Ascending aorta (tissue), 2 donors: ENCODE data around the gene SURF2. TPM values are rescaled to one million over a fixed set of nuclear protein-coding genes. Genes with fewer than 3 reads are reported as not detected.

Experiments
- DNase-seq, 2 donors: peaks; one replicate each; pipeline ENCODE4 v3.0.0-alpha.2; 2019; ENCODE audit warnings: low spot score in 2 of 2
- H3K27ac ChIP-seq, 2 donors: fragments of 200-600 bp; sonication (generic); one replicate each; pipeline ENCODE4 v1.5.1; 2016 to 2017; ENCODE audit warnings: mild to moderate bottlenecking in 1 of 2
- H3K27me3 ChIP-seq: fragments of 200-600 bp; sonication (generic); one replicate; pipeline ENCODE4 v1.5.1; 2017
- H3K36me3 ChIP-seq, 2 donors: fragments of 200-600 bp; sonication (generic); one replicate each; pipeline ENCODE4 v1.5.1; 2016
- H3K4me1 ChIP-seq, 2 donors: fragments of 200-600 bp; sonication (generic); one replicate each; pipeline ENCODE4 v1.5.1; 2016 to 2017; ENCODE audit warnings: mild to moderate bottlenecking in 1 of 2
- H3K4me3 ChIP-seq, 2 donors: fragments of 200-600 bp; sonication (generic); one replicate each; pipeline ENCODE4 v1.5.1; 2016 to 2017; ENCODE audit warnings: mild to moderate bottlenecking in 1 of 2
- H3K9me3 ChIP-seq, 2 donors: fragments of 200-600 bp; sonication (generic); one replicate each; pipeline ENCODE4 v1.5.1; 2016
- intact Hi-C: fragments of 100-400 bp; cut with DNase I; formaldehyde crosslinking; loops from one replicate; pipeline ENCODE4 v1.15.1; 2023
- total RNA-seq: library from RNA; depleted of rRNA; stranded (reverse); fragments of >200 nt; gene quantifications from one replicate; pipeline ENCODE4 v1.1.0, GENCODE V29; 2016
- TF ChIP-seq, protein P1 (sequence below), 3 experiments: fragments of 200-600 bp in 2 of 3; fragments of 450-650 bp in 1 of 3; sonication (generic) in 2 of 3; IDR thresholded peaks; one replicate each; pipeline ENCODE4 v1.5.1; 2016 to 2019; ENCODE audit warnings: antibody characterized with exemption in 3 of 3, mild to moderate bottlenecking in 1 of 3, moderate library complexity in 1 of 3

SURF2 gene
- total RNA-seq, 1 donor from 2014 or later = 4.4 TPM

DNA sequence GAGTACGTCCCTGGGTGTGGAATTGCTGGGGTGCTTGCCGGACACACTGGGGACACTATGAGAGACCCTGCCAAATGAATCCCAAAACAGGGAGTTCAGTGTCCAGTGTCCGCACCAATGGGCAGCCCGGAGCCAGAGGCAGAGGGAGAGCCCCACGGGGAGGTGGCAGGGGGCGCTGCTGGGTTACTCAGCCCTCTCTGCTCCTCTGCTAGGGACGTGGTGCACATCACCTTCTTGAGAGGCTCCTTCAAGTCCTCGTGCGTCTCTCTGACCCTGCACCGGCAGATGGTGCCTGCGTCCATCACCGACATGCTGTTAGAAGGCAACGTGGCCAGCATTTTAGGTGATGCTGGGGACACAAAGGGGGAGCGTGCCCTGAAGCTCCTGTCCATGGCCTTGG, 40.6 kb downstream of the SURF2 start:
- Histone ChIP-seq H3K9me3 (no peaks in the 10 kb centered on the region), H3K27ac (no peak overlapping the region), H3K4me1 (no peaks in the 10 kb centered on the region), H3K4me3 (no peak overlapping the region), H3K27me3 (no peaks in the 10 kb centered on the region), H3K36me3 (peaks cover 0 to 3% of the 10 kb centered on the region in 2 donors)
- DNase-seq = no peak
- intact Hi-C loops = no loop called here
- TF ChIP-seq, protein P1, sequence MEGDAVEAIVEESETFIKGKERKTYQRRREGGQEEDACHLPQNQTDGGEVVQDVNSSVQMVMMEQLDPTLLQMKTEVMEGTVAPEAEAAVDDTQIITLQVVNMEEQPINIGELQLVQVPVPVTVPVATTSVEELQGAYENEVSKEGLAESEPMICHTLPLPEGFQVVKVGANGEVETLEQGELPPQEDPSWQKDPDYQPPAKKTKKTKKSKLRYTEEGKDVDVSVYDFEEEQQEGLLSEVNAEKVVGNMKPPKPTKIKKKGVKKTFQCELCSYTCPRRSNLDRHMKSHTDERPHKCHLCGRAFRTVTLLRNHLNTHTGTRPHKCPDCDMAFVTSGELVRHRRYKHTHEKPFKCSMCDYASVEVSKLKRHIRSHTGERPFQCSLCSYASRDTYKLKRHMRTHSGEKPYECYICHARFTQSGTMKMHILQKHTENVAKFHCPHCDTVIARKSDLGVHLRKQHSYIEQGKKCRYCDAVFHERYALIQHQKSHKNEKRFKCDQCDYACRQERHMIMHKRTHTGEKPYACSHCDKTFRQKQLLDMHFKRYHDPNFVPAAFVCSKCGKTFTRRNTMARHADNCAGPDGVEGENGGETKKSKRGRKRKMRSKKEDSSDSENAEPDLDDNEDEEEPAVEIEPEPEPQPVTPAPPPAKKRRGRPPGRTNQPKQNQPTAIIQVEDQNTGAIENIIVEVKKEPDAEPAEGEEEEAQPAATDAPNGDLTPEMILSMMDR (IDR thresholded peaks at IDR 0.05) = no peak

DNA sequence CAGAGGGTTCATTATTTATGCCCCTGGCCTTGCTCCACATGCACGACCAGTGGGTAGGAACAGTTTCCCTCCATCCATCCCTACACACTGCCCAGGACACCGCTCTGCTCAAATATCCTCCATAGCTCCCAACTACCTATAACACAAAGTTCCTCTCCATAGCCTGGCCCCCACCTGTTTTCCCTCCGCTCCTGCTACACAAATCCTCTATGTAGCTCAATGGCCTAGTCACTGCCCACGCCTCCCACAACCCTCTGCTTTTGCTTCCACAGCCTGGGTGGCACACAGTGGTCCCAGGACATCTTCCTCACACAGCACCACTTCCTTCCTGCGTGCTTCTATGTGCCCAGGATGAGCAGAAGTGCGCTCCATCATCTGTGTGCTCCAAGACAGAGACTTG, 41.0 kb downstream of the SURF2 start:
- DNase-seq = no peak
- Histone ChIP-seq H3K4me1 (no peaks in the 10 kb centered on the region), H3K36me3 (peaks cover 0 to 3% of the 10 kb centered on the region in 2 donors), H3K9me3 (no peaks in the 10 kb centered on the region), H3K27ac (no peak overlapping the region), H3K27me3 (no peaks in the 10 kb centered on the region), H3K4me3 (no peak overlapping the region)
- intact Hi-C loops = no loop called here
- TF ChIP-seq, protein P1 (IDR thresholded peaks at IDR 0.05) = no peak

DNA sequence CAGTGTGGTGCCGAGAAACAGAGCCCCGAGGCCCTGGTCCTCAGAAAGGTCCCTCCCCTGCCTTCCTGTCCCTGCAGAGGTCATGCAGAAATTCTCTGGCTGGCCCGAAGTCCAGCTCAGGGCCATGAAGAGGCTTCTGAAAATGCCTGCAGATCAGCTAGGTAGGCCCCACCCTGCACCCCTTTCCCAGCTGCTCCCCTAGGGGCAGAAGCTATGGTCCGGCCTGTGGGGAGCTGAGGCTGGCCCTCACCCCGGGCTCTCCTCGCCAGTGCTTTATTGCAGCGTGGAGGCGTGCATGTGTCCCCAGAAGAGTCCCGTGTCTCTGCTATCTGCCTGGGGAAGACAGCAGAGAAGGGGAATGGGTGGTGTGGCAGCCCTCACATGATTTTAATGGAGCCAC, 41.5 kb downstream of the SURF2 start:
- no peaks in the 10 kb centered on the region for H3K27me3 ChIP-seq
- TF ChIP-seq, protein P1 (IDR thresholded peaks at IDR 0.05) = no peak
- intact Hi-C loops = no loop called here
- DNase-seq = no peak
- no peaks in the 10 kb centered on the region for H3K9me3 ChIP-seq
- H3K4me3 ChIP-seq = no peak overlapping the region
- H3K27ac ChIP-seq = no peak overlapping the region
- H3K36me3 ChIP-seq = peaks cover 0 to 3% of the 10 kb centered on the region in 2 donors
- H3K4me1 ChIP-seq = no peaks in the 10 kb centered on the region

DNA sequence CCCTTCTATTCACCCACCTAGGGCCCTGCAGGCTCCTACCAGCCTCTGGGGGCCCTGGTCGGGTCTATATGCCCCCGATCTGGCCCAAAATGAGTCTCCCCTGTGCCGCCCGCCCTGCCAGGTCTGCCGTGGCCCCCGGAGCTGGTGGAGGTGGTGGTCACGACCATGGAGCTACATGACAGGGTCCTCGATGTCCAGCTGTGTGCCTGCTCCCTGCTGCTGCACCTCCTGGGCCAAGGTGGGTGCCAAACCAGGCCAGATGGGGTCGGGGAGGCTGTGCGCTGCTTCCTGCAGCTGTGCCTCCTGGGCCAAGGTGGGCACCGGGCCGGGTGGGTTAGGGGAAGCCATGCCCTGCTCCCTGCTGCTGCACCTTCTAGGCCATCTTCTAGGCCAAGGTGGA, 43.9 kb downstream of the SURF2 start:
- no peaks in the 10 kb centered on the region for H3K4me1 ChIP-seq
- DNase-seq = no peak
- H3K27me3 ChIP-seq = no peaks in the 10 kb centered on the region
- H3K4me3 ChIP-seq = no peak overlapping the region
- no peak overlapping the region for H3K27ac ChIP-seq
- intact Hi-C loops = no loop called here
- TF ChIP-seq, protein P1 (IDR thresholded peaks at IDR 0.05) = no peak
- peaks cover 3 to 14% of the 10 kb centered on the region in 2 donors for H3K36me3 ChIP-seq
- H3K9me3 ChIP-seq = no peaks in the 10 kb centered on the region

DNA sequence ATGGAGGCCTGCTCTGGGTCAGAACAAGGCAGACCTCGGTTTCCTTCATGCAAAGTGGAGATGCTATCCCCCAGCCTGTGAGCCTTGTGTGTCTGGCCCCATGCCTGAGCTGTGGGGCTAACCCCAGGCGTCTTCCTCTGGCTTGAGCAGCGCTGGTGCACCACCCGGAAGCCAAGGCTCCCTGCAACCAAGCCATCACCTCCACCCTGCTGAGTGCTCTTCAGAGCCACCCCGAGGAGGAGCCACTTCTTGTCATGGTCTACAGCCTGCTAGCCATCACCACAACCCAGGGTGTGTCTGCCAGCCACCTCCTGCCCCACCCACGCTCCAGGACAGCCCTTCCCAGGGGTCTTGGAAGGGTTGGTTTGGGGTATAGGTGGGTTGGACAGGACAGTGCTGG, 45.2 kb downstream of the SURF2 start:
- intact Hi-C loops = no loop called here
- Histone ChIP-seq H3K9me3 (no peaks in the 10 kb centered on the region), H3K4me3 (no peak overlapping the region), H3K27ac (no peak overlapping the region), H3K27me3 (no peaks in the 10 kb centered on the region), H3K4me1 (no peaks in the 10 kb centered on the region), H3K36me3 (peaks cover 15 to 24% of the 10 kb centered on the region in 2 donors)
- TF ChIP-seq, protein P1 (IDR thresholded peaks at IDR 0.05) = no peak
- DNase-seq = no peak

DNA sequence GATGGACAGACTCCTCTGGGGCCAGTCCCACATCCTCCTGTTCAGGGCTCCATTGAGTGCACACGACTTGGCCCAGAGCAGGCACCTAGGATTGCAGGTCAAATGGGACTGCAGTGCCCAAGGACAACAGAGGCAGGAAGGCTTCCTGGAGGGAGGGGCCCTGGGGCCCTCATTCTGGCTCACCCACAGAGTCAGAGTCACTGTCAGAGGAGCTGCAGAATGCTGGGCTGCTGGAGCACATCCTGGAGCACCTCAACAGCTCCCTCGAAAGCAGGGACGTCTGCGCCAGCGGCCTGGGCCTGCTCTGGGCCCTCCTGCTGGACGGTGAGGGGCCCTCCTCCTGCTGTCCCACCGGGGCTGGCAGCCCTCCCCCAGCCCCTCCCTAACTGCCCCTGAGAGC, 46.3 kb downstream of the SURF2 start:
- Histone ChIP-seq H3K27ac (no peak overlapping the region), H3K4me1 (no peaks in the 10 kb centered on the region), H3K27me3 (no peaks in the 10 kb centered on the region), H3K9me3 (no peaks in the 10 kb centered on the region), H3K36me3 (peaks cover 20 to 35% of the 10 kb centered on the region in 2 donors), H3K4me3 (no peak overlapping the region)
- DNase-seq = no peak
- TF ChIP-seq, protein P1 (IDR thresholded peaks at IDR 0.05) = no peak
- intact Hi-C loops = no loop called here
